Measurements from ENCODE around the gene C16orf90.
A peak's percentile ranks its signal among the peaks of the same experiment; 100 is the strongest.
"Not testable (repeated sequence)": the region's sequence is repeated elsewhere in the genome, so short reads cannot be mapped to it uniquely, and the experiment has no call there.

Gene C16orf90

DNA sequence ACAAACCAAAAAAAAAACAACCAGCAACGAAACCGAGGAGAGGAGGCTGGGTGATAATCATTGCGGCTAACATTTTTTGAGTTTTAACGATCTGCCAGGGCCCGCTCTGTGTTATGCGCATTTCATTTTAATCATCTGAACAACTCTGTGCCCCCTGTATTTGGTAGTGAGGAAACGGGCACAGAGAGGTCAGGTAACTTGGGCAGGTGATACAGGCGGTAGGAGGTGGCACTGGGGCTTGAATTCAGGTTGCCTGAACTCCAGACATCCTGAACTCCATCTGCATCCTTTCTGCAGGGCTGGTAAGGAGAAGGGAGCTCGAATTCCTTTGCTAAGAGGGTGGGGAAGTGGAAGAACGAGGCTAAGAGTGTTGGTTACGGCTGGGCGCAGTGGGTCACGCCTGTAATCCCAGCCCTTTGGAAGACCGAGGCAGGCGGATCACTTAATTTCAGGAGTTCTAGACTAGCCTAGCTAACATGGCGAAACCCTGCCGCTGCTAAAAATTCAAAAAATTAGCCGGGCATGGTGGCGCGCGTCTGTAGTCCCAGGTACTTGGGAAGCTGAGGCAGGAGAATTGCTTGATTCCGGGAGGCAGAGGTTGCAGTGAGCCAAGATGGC lies 6.6 kb upstream of the C16orf90 start:
- peaks cover 31% of the 10 kb centered on the region for H3K4me1 ChIP-seq (ENCODE audit: insufficient read depth, low read length)
- peak overlapping the region; percentile 25; the same call in 1 of the 2 replicates for H2AFZ ChIP-seq (ENCODE audit: low read depth, low read length)
- peaks cover 13% of the 10 kb centered on the region for H3K79me2 ChIP-seq (ENCODE audit: insufficient read depth, low read length)
- H3K9ac ChIP-seq (ENCODE audit: low read depth, low read length), result peak overlapping the region; percentile 75
- TF ChIP-seq, protein P1, sequence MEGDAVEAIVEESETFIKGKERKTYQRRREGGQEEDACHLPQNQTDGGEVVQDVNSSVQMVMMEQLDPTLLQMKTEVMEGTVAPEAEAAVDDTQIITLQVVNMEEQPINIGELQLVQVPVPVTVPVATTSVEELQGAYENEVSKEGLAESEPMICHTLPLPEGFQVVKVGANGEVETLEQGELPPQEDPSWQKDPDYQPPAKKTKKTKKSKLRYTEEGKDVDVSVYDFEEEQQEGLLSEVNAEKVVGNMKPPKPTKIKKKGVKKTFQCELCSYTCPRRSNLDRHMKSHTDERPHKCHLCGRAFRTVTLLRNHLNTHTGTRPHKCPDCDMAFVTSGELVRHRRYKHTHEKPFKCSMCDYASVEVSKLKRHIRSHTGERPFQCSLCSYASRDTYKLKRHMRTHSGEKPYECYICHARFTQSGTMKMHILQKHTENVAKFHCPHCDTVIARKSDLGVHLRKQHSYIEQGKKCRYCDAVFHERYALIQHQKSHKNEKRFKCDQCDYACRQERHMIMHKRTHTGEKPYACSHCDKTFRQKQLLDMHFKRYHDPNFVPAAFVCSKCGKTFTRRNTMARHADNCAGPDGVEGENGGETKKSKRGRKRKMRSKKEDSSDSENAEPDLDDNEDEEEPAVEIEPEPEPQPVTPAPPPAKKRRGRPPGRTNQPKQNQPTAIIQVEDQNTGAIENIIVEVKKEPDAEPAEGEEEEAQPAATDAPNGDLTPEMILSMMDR (IDR thresholded peaks at IDR 0.05; ENCODE audit: borderline replicate concordance, extremely low read depth, low read length, poor library complexity, severe bottlenecking), result no peak
- TF ChIP-seq EZH2 (IDR thresholded peaks at IDR 0.05; ENCODE audit: borderline replicate concordance, low read depth, low read length, severe bottlenecking), result no peak
- peak overlapping the region; percentile 77 to 83; a peak in 3 of 4 replicates for H3K4me3 ChIP-seq (ENCODE audit: low read depth in 1 of 2, low read length in 2 of 2)
- no peaks in the 10 kb centered on the region for H3K9me3 ChIP-seq (ENCODE audit: insufficient read depth, low read length, severe bottlenecking)
- no peak overlapping the region for H3K27ac ChIP-seq (ENCODE audit: low read length)
- no peaks in the 10 kb centered on the region for H3K27me3 ChIP-seq (ENCODE audit: insufficient read depth, low read length, poor library complexity)
- peaks cover 3% of the 10 kb centered on the region; the same call in 1 of the 2 replicates for H3K36me3 ChIP-seq (ENCODE audit: insufficient read depth, low read length)
- ATAC-seq (ENCODE audit: insufficient read depth, low read depth), result no peak
- DNase-seq, result no peak
- H4K20me1 ChIP-seq (ENCODE audit: insufficient read depth, low read length), result no peaks in the 10 kb centered on the region
- H3K4me2 ChIP-seq (ENCODE audit: insufficient read depth, low read length), result peak overlapping the region; percentile 76

DNA sequence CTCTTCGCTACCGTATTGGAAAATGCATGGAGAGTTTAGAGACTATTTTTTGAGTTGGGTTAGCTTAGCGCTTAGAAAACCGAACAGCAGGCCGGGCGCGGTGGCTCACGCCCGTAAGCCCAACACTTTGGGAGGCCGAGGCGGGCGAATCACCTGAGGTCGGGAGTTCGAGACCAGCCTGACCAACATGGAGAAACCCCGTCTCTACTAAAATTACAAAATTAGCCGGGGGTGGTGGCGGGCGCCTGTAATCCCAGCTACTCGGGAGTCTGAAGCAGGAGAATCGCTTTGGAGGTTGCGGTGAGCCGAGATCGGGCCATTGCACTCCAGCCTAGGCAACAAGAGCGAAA lies 6.1 kb upstream of the C16orf90 start:
- H2AFZ ChIP-seq (ENCODE audit: low read depth, low read length), result peak overlapping the region; percentile 95
- not testable (repeated sequence) for ATAC-seq (ENCODE audit: insufficient read depth, low read depth); H3K9me3 ChIP-seq (ENCODE audit: insufficient read depth, low read length, severe bottlenecking); H3K36me3 ChIP-seq (ENCODE audit: insufficient read depth, low read length); H4K20me1 ChIP-seq (ENCODE audit: insufficient read depth, low read length); DNase-seq; H3K27me3 ChIP-seq (ENCODE audit: insufficient read depth, low read length, poor library complexity)
- H3K4me3 ChIP-seq (ENCODE audit: low read depth in 1 of 2, low read length in 2 of 2), result peak overlapping the region; percentile 77 to 83
- peak overlapping the region; percentile 68 for H3K27ac ChIP-seq (ENCODE audit: low read length)
- peak overlapping the region; percentile 75 for H3K9ac ChIP-seq (ENCODE audit: low read depth, low read length)
- peaks cover 31% of the 10 kb centered on the region for H3K4me1 ChIP-seq (ENCODE audit: insufficient read depth, low read length)
- peak overlapping the region; percentile 76 for H3K4me2 ChIP-seq (ENCODE audit: insufficient read depth, low read length)
- H3K79me2 ChIP-seq (ENCODE audit: insufficient read depth, low read length), result peaks cover 13% of the 10 kb centered on the region

DNA sequence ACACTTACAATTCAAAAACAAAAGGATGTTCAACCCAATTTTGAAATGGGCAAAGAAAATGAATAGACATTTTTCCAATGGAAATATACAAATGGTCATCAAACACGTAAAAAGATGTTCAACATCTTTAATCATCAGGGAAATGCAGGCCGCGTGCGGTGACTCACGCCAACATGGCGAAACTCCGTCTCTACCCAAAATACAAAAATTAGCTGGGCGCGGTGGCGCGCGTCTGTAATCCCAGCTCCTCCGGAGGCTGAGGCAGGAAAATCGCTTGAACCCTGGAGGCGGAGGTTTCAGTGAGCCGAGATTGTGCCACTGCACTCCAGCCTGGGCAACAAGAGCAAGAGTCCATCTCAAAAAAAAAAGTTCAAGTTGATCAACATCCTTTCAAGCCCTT lies 3.7 kb upstream of the C16orf90 start:
- Histone ChIP-seq H3K4me2 (ENCODE audit: insufficient read depth, low read length) (no peak overlapping the region), H3K27me3 (ENCODE audit: insufficient read depth, low read length, poor library complexity) (no peaks in the 10 kb centered on the region), H4K20me1 (ENCODE audit: insufficient read depth, low read length) (no peaks in the 10 kb centered on the region), H3K27ac (ENCODE audit: low read length) (no peak overlapping the region), H2AFZ (ENCODE audit: low read depth, low read length) (no peak overlapping the region), H3K4me3 (ENCODE audit: low read depth in 1 of 2, low read length in 2 of 2) (no peak overlapping the region), H3K9me3 (ENCODE audit: insufficient read depth, low read length, severe bottlenecking) (no peaks in the 10 kb centered on the region), H3K4me1 (ENCODE audit: insufficient read depth, low read length) (peaks cover 31% of the 10 kb centered on the region), H3K9ac (ENCODE audit: low read depth, low read length) (no peak overlapping the region), H3K36me3 (ENCODE audit: insufficient read depth, low read length) (no peaks in the 10 kb centered on the region), H3K79me2 (ENCODE audit: insufficient read depth, low read length) (peaks cover 13% of the 10 kb centered on the region)
- no peak for ATAC-seq (ENCODE audit: insufficient read depth, low read depth)
- no peak for DNase-seq
- TF ChIP-seq EZH2 (IDR thresholded peaks at IDR 0.05; ENCODE audit: borderline replicate concordance, low read depth, low read length, severe bottlenecking), result no peak

DNA sequence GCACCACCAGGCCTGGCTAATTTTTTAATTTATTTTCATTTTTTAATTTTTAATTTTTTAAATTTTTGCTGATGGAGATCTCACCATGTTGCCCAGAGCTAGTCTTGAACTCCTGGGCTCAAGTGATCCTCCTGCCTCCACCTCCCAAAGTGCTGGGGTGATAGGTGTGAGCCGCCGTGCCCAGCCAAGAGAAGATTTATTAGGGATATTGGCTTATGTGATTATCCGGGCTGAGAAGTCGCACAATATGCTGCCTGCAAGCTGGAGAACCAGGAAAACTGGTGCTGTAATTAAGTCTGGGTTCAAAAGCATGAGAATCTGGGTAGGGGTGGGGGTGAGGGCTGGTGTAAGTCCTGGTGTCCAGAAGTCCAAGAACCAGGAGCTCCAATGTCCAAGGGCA lies 2.5 kb upstream of the C16orf90 start:
- H3K36me3 ChIP-seq (ENCODE audit: insufficient read depth, low read length), result no peaks in the 10 kb centered on the region
- H4K20me1 ChIP-seq (ENCODE audit: insufficient read depth, low read length), result no peaks in the 10 kb centered on the region
- peaks cover 23% of the 10 kb centered on the region for H3K4me1 ChIP-seq (ENCODE audit: insufficient read depth, low read length)
- H3K27ac ChIP-seq (ENCODE audit: low read length), result no peak overlapping the region
- ATAC-seq (ENCODE audit: insufficient read depth, low read depth) (no peak), DNase-seq (no peak)
- peaks cover 13% of the 10 kb centered on the region for H3K79me2 ChIP-seq (ENCODE audit: insufficient read depth, low read length)
- H3K9me3 ChIP-seq (ENCODE audit: insufficient read depth, low read length, severe bottlenecking), result no peaks in the 10 kb centered on the region
- H3K9ac ChIP-seq (ENCODE audit: low read depth, low read length), result no peak overlapping the region
- H3K4me3 ChIP-seq (ENCODE audit: low read depth in 1 of 2, low read length in 2 of 2), result no peak overlapping the region
- TF ChIP-seq, protein P1 (IDR thresholded peaks at IDR 0.05; ENCODE audit: borderline replicate concordance, extremely low read depth, low read length, poor library complexity, severe bottlenecking), result no peak
- no peak for TF ChIP-seq EZH2 (IDR thresholded peaks at IDR 0.05; ENCODE audit: borderline replicate concordance, low read depth, low read length, severe bottlenecking)
- no peak overlapping the region for H2AFZ ChIP-seq (ENCODE audit: low read depth, low read length)
- no peak overlapping the region for H3K4me2 ChIP-seq (ENCODE audit: insufficient read depth, low read length)
- H3K27me3 ChIP-seq (ENCODE audit: insufficient read depth, low read length, poor library complexity), result no peaks in the 10 kb centered on the region
